ENCODE results near the gene TRMT10B. TPM values are rescaled to one million over a fixed set of nuclear protein-coding genes. Genes with fewer than 3 reads are reported as not detected.

TRMT10B gene
- total RNA-seq, 5 donors from 2014 or later (not counting 1 experiment from before 2014, with no cell fraction given), result 17.8 to 25.6 (median 21.6) TPM

GRCh38 chr9:37715991-37716505, 37.6 kb upstream of the TRMT10B start:
- DNase-seq (no peak), ATAC-seq (replicated peaks in 1 of 4) (no peak)
- Histone ChIP-seq H3K4me1 (ENCODE audit: control insufficient read depth in 1 of 2, extremely low read depth in 1 of 2, insufficient read depth in 2 of 2, low read length in 2 of 2) (no peaks in the 10 kb centered on the region), H3K4me3 (ENCODE audit: control insufficient read depth in 1 of 2, extremely low read depth in 1 of 2, low read length in 1 of 2) (no peak overlapping the region), H3K36me3 (ENCODE audit: control insufficient read depth in 2 of 2, extremely low read depth in 1 of 2, insufficient read depth in 1 of 2, low read length in 1 of 2) (no peaks in the 10 kb centered on the region), H3K27me3 (replicated peaks in 1 of 2; ENCODE audit: control insufficient read depth in 2 of 2, extremely low read depth in 1 of 2, insufficient read depth in 2 of 2, low read length in 1 of 2) (peaks cover 0 to 4% of the 10 kb centered on the region in 2 experiments), H3K27ac (ENCODE audit: low read length) (no peak overlapping the region), H3K9me3 (no peaks in the 10 kb centered on the region)
- H3K36me3 Mint-ChIP-seq, result no peaks in the 10 kb centered on the region
- H3K27me3 Mint-ChIP-seq, result peaks cover 13 to 23% of the 10 kb centered on the region in 2 donors
- 87% methylated on average over 3 of the region's 5 CpGs for WGBS (ENCODE audit: insufficient coverage)
- ChIA-PET POLR2A (interaction anchor here in 1 of 2 donors (0.5 kb wide), 1 partner anchor 24 kb away, joined by 3 read pairs; no protein-coding TSS in a partner anchor), CTCF (no interaction called here)
- no peaks in the 10 kb centered on the region for H3K4me1 Mint-ChIP-seq
- H3K4me3 Mint-ChIP-seq, result no peak overlapping the region
- H3K9me3 Mint-ChIP-seq, result no peaks in the 10 kb centered on the region
- no peak overlapping the region for H3K27ac Mint-ChIP-seq

GRCh38 chr9:37719526-37719925, 34.1 kb upstream of the TRMT10B start:
- no peaks in the 10 kb centered on the region for H3K4me1 Mint-ChIP-seq
- H3K27ac Mint-ChIP-seq, result no peak overlapping the region
- H3K36me3 ChIP-seq (ENCODE audit: control insufficient read depth in 2 of 2, extremely low read depth in 1 of 2, insufficient read depth in 1 of 2, low read length in 1 of 2), result no peaks in the 10 kb centered on the region
- no peaks in the 10 kb centered on the region for H3K4me1 ChIP-seq (ENCODE audit: control insufficient read depth in 1 of 2, extremely low read depth in 1 of 2, insufficient read depth in 2 of 2, low read length in 2 of 2)
- ATAC-seq (replicated peaks in 1 of 4) (no peak), DNase-seq (no peak)
- H3K27me3 ChIP-seq (replicated peaks in 1 of 2; ENCODE audit: control insufficient read depth in 2 of 2, extremely low read depth in 1 of 2, insufficient read depth in 2 of 2, low read length in 1 of 2), result peaks cover 0 to 4% of the 10 kb centered on the region in 2 experiments
- ChIA-PET POLR2A (no interaction called here), CTCF (no interaction called here)
- H3K4me3 Mint-ChIP-seq, result no peak overlapping the region
- no peaks in the 10 kb centered on the region for H3K9me3 ChIP-seq
- 40% methylated on average over 1 of the region's 2 CpGs for WGBS (ENCODE audit: insufficient coverage)
- no peak overlapping the region for H3K4me3 ChIP-seq (ENCODE audit: control insufficient read depth in 1 of 2, extremely low read depth in 1 of 2, low read length in 1 of 2)
- no peak overlapping the region for H3K27ac ChIP-seq (ENCODE audit: low read length)
- no peaks in the 10 kb centered on the region for H3K36me3 Mint-ChIP-seq
- no peaks in the 10 kb centered on the region for H3K9me3 Mint-ChIP-seq
- H3K27me3 Mint-ChIP-seq, result peaks cover 10 to 24% of the 10 kb centered on the region in 2 donors

- Histone ChIP-seq H3K27ac (ENCODE audit: low read length) (no peak overlapping the region), H3K4me1 (ENCODE audit: control insufficient read depth in 1 of 2, extremely low read depth in 1 of 2, insufficient read depth in 2 of 2, low read length in 2 of 2) (no peaks in the 10 kb centered on the region), H3K4me3 (ENCODE audit: control insufficient read depth in 1 of 2, extremely low read depth in 1 of 2, low read length in 1 of 2) (no peak overlapping the region), H3K9me3 (no peaks in the 10 kb centered on the region), H3K27me3 (replicated peaks in 1 of 2; ENCODE audit: control insufficient read depth in 2 of 2, extremely low read depth in 1 of 2, insufficient read depth in 2 of 2, low read length in 1 of 2) (peaks cover 0 to 14% of the 10 kb centered on the region in 2 experiments), H3K36me3 (ENCODE audit: control insufficient read depth in 2 of 2, extremely low read depth in 1 of 2, insufficient read depth in 1 of 2, low read length in 1 of 2) (no peaks in the 10 kb centered on the region)
- WGBS (ENCODE audit: insufficient coverage), result 86% methylated on average over 4 of the region's 5 CpGs
- Mint-ChIP-seq H3K9me3 (no peaks in the 10 kb centered on the region), H3K4me1 (no peaks in the 10 kb centered on the region), H3K36me3 (no peaks in the 10 kb centered on the region), H3K27ac (no peak overlapping the region), H3K27me3 (peaks cover 15 to 17% of the 10 kb centered on the region in 2 donors), H3K4me3 (no peak overlapping the region)
- ChIA-PET POLR2A (no interaction called here), CTCF (interaction anchor here in 1 of 2 donors (0.5 kb wide), 1 partner anchor 16 kb away, joined by 8 read pairs; no protein-coding TSS in a partner anchor)
- DNase-seq, result no peak
- no peak for ATAC-seq (replicated peaks in 1 of 4)
These were observed 26.6 kb upstream of the TRMT10B start for GRCh38 chr9:37727013-37727412.

DNA sequence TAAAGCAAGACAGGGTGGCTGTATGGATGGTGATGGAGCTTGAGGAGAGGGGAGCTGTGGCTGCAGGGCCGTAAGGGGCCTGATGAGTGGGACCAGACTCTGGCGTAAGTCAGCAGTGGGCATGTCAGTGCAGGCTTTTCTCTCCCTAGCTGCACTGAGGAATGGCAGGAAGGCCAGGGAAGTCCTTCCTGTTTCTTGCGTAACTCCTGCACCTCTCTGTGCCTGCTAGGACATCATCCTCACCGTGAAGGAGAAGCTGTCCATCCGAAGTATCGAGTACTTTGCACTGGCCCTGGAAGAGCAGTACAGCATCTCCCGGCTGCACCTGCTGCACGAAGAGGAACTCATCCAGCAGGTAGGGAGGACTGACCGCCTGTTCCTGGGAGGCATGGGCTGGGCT, 24.1 kb upstream of the TRMT10B start:
- no peaks in the 10 kb centered on the region for H3K36me3 Mint-ChIP-seq
- H3K9me3 Mint-ChIP-seq, result no peaks in the 10 kb centered on the region
- no peaks in the 10 kb centered on the region for H3K4me1 ChIP-seq (ENCODE audit: control insufficient read depth in 1 of 2, extremely low read depth in 1 of 2, insufficient read depth in 2 of 2, low read length in 2 of 2)
- H3K4me1 Mint-ChIP-seq, result no peaks in the 10 kb centered on the region
- peaks cover 14 to 16% of the 10 kb centered on the region in 2 donors for H3K27me3 Mint-ChIP-seq
- H3K36me3 ChIP-seq (ENCODE audit: control insufficient read depth in 2 of 2, extremely low read depth in 1 of 2, insufficient read depth in 1 of 2, low read length in 1 of 2), result no peaks in the 10 kb centered on the region
- peaks cover 0 to 14% of the 10 kb centered on the region in 2 experiments for H3K27me3 ChIP-seq (replicated peaks in 1 of 2; ENCODE audit: control insufficient read depth in 2 of 2, extremely low read depth in 1 of 2, insufficient read depth in 2 of 2, low read length in 1 of 2)
- no peak overlapping the region for H3K27ac Mint-ChIP-seq
- ChIA-PET POLR2A (no interaction called here), CTCF (no interaction called here)
- no peak overlapping the region for H3K27ac ChIP-seq (ENCODE audit: low read length)
- no peak overlapping the region for H3K4me3 Mint-ChIP-seq
- H3K9me3 ChIP-seq, result no peaks in the 10 kb centered on the region
- DNase-seq, result no peak
- no peak for ATAC-seq (replicated peaks in 1 of 4)
- WGBS (ENCODE audit: insufficient coverage), result 87% methylated on average over 9 of the region's 9 CpGs
- no peak overlapping the region for H3K4me3 ChIP-seq (ENCODE audit: control insufficient read depth in 1 of 2, extremely low read depth in 1 of 2, low read length in 1 of 2)

- ChIA-PET CTCF (no interaction called here), POLR2A (interaction anchor here in 1 of 2 donors (0.6 kb wide), 1 partner anchor 13 kb away, joined by 3 read pairs; no protein-coding TSS in a partner anchor)
- no peak overlapping the region for H3K27ac Mint-ChIP-seq
- H3K36me3 ChIP-seq (ENCODE audit: control insufficient read depth in 2 of 2, extremely low read depth in 1 of 2, insufficient read depth in 1 of 2, low read length in 1 of 2), result no peaks in the 10 kb centered on the region
- peaks cover 11 to 16% of the 10 kb centered on the region in 2 donors for H3K27me3 Mint-ChIP-seq
- H3K9me3 ChIP-seq, result no peaks in the 10 kb centered on the region
- no peaks in the 10 kb centered on the region for H3K4me1 Mint-ChIP-seq
- no peak overlapping the region for H3K4me3 Mint-ChIP-seq
- no peak overlapping the region for H3K4me3 ChIP-seq (ENCODE audit: control insufficient read depth in 1 of 2, extremely low read depth in 1 of 2, low read length in 1 of 2)
- DNase-seq (no peak), ATAC-seq (replicated peaks in 1 of 4) (no peak)
- H3K27ac ChIP-seq (ENCODE audit: low read length), result no peak overlapping the region
- peaks cover 0 to 14% of the 10 kb centered on the region in 2 experiments for H3K27me3 ChIP-seq (replicated peaks in 1 of 2; ENCODE audit: control insufficient read depth in 2 of 2, extremely low read depth in 1 of 2, insufficient read depth in 2 of 2, low read length in 1 of 2)
- no peaks in the 10 kb centered on the region for H3K9me3 Mint-ChIP-seq
- no CpG with 5 or more reads among the region's 3 CpGs for WGBS (ENCODE audit: insufficient coverage)
- no peaks in the 10 kb centered on the region for H3K36me3 Mint-ChIP-seq
- H3K4me1 ChIP-seq (ENCODE audit: control insufficient read depth in 1 of 2, extremely low read depth in 1 of 2, insufficient read depth in 2 of 2, low read length in 2 of 2), result no peaks in the 10 kb centered on the region
These were observed 23.3 kb upstream of the TRMT10B start for GRCh38 chr9:37730256-37730655.

- DNase-seq (no peak), ATAC-seq (replicated peaks in 1 of 4) (no peak)
- H3K4me1 ChIP-seq (ENCODE audit: control insufficient read depth in 1 of 2, extremely low read depth in 1 of 2, insufficient read depth in 2 of 2, low read length in 2 of 2), result no peaks in the 10 kb centered on the region
- H3K4me3 Mint-ChIP-seq, result no peak overlapping the region
- H3K27me3 Mint-ChIP-seq, result peaks cover 11 to 16% of the 10 kb centered on the region in 2 donors
- no peaks in the 10 kb centered on the region for H3K9me3 ChIP-seq
- H3K9me3 Mint-ChIP-seq, result no peaks in the 10 kb centered on the region
- no peaks in the 10 kb centered on the region for H3K36me3 Mint-ChIP-seq
- no peak overlapping the region for H3K27ac ChIP-seq (ENCODE audit: low read length)
- H3K4me3 ChIP-seq (ENCODE audit: control insufficient read depth in 1 of 2, extremely low read depth in 1 of 2, low read length in 1 of 2), result no peak overlapping the region
- WGBS (ENCODE audit: insufficient coverage), result 49% methylated on average over 3 of the region's 5 CpGs
- no peaks in the 10 kb centered on the region for H3K36me3 ChIP-seq (ENCODE audit: control insufficient read depth in 2 of 2, extremely low read depth in 1 of 2, insufficient read depth in 1 of 2, low read length in 1 of 2)
- POLR2A ChIA-PET, result interaction anchor here in 1 of 2 donors (0.6 kb wide), 1 partner anchor 12 kb away, joined by 3 read pairs; no protein-coding TSS in a partner anchor
- H3K27me3 ChIP-seq (replicated peaks in 1 of 2; ENCODE audit: control insufficient read depth in 2 of 2, extremely low read depth in 1 of 2, insufficient read depth in 2 of 2, low read length in 1 of 2), result peaks cover 0 to 14% of the 10 kb centered on the region in 2 experiments
- H3K4me1 Mint-ChIP-seq, result no peaks in the 10 kb centered on the region
- CTCF ChIA-PET, result no interaction called here
- no peak overlapping the region for H3K27ac Mint-ChIP-seq
These were observed 22.8 kb upstream of the TRMT10B start for GRCh38 chr9:37730839-37731238.

Data from T-cell (primary cell).